Gastrocnemius medialis (tissue), 4 donors: Measurements from ENCODE around the gene TFR2.

Experiments used
- POLR2A ChIP-seq, 2 donors: fragments of 450-650 bp; IDR thresholded peaks; one replicate each; pipeline ENCODE4 v1.6.1; 2017; ENCODE audit warnings: antibody characterized with exemption in 2 of 2, mild to moderate bottlenecking in 2 of 2, moderate library complexity in 2 of 2
- TF ChIP-seq, protein P1 (sequence below), 5 experiments: fragments of 450-650 bp in 3 of 5; fragments of 200-600 bp in 2 of 5; sonication (generic) in 2 of 5; IDR thresholded peaks in 4 of 5; conservative IDR thresholded peaks in 1 of 5; 1 replicate in 4 of 5; 2 replicates in 1 of 5; pipeline ENCODE4 v1.5.1; 2016 to 2019; ENCODE audit warnings: antibody characterized with exemption in 5 of 5, mild to moderate bottlenecking in 3 of 5, moderate library complexity in 3 of 5

DNA sequence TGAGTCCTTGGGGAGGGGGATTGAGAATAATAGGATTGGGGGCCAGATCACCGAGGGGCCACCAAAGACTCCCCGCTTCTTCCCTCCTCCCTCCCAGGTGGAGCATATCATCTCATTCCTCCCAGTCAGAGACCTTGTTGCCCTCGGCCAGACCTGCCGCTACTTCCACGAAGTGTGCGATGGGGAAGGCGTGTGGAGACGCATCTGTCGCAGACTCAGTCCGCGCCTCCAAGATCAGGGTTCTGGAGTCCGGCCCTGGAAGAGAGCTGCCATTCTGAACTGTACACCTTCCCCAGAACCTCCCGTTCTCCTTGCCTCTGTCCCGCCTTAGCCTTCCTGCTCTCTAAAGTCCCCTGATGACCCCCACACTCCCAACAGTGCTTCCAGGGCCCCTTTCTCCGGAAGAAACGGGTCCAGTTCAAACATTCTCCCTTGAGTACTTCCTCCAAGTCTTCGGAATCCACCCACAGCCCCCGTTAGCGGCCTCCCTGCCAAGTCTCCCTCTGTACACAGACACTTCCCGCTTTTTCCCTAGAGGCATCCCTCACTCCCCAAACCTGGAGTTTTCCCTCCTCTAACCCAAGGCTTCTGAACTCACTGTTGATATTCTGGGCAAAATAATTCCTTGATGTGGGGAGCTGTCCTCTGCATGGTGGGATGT, 51.1 kb downstream of the TFR2 start:
- TF ChIP-seq, protein P1, sequence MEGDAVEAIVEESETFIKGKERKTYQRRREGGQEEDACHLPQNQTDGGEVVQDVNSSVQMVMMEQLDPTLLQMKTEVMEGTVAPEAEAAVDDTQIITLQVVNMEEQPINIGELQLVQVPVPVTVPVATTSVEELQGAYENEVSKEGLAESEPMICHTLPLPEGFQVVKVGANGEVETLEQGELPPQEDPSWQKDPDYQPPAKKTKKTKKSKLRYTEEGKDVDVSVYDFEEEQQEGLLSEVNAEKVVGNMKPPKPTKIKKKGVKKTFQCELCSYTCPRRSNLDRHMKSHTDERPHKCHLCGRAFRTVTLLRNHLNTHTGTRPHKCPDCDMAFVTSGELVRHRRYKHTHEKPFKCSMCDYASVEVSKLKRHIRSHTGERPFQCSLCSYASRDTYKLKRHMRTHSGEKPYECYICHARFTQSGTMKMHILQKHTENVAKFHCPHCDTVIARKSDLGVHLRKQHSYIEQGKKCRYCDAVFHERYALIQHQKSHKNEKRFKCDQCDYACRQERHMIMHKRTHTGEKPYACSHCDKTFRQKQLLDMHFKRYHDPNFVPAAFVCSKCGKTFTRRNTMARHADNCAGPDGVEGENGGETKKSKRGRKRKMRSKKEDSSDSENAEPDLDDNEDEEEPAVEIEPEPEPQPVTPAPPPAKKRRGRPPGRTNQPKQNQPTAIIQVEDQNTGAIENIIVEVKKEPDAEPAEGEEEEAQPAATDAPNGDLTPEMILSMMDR (IDR thresholded peaks at IDR 0.05 in 4 of 5, conservative IDR thresholded peaks at IDR 0.05 in 1 of 5) = no peak
- TF ChIP-seq POLR2A (IDR thresholded peaks at IDR 0.05) = no peak
